HepG2 (cell line): Measurements from ENCODE around the gene GLTPD2. TPM values are rescaled to one million over a fixed set of nuclear protein-coding genes. Genes with fewer than 3 reads are reported as not detected.
A peak's percentile ranks its signal among the peaks of the same experiment; 100 is the strongest.

Experiments used
- ATF1 ChIP-seq: IDR thresholded peaks from 2 replicates; pipeline ENCODE4 v1.6.1; 2016; ENCODE audit warnings: mild to moderate bottlenecking, control low read depth
- BRF2 ChIP-seq: sonication (generic); formaldehyde crosslinking; IDR thresholded peaks from 2 replicates; pipeline ENCODE4 v1.8.1; 2022; ENCODE audit warnings: mild to moderate bottlenecking, missing genetic modification reagents
- DPF2 ChIP-seq: sonication (generic); formaldehyde crosslinking; IDR thresholded peaks from 2 replicates; pipeline ENCODE4 v1.4.0; 2020; ENCODE audit warnings: mild to moderate bottlenecking, low read depth, missing genetic modification reagents, borderline replicate concordance
- ETV6 ChIP-seq: sonication (generic); formaldehyde crosslinking; conservative IDR thresholded peaks from 2 replicates; pipeline ENCODE4 v1.4.0; 2020; ENCODE audit warnings: missing genetic modification reagents
- HMG20B ChIP-seq: conservative IDR thresholded peaks from 2 replicates; pipeline ENCODE4 v1.6.1; 2016; ENCODE audit warnings: missing genetic modification reagents, missing compliant biosample characterization
- IRF9 ChIP-seq: sonication (generic); formaldehyde crosslinking; IDR thresholded peaks from 2 replicates; pipeline ENCODE4 v1.8.0; 2022; ENCODE audit warnings: missing genetic modification reagents, mild to moderate bottlenecking, borderline replicate concordance
- KLF12 ChIP-seq: sonication (generic); formaldehyde crosslinking; IDR thresholded peaks from 2 replicates; pipeline ENCODE4 v1.4.0; 2020; ENCODE audit warnings: missing genetic modification reagents, borderline replicate concordance
- MEIS1 ChIP-seq: sonication (generic); formaldehyde crosslinking; IDR thresholded peaks from 2 replicates; pipeline ENCODE4 v1.9.0; 2021; ENCODE audit warnings: mild to moderate bottlenecking, missing genetic modification reagents, moderate library complexity, borderline replicate concordance
- MLLT10 ChIP-seq: sonication (generic); formaldehyde crosslinking; IDR thresholded peaks from 2 replicates; pipeline ENCODE4 v1.4.0; 2020; ENCODE audit warnings: missing genetic modification reagents
- PPARG ChIP-seq: conservative IDR thresholded peaks from 2 replicates; pipeline ENCODE4 v1.6.1; 2016; ENCODE audit warnings: missing biosample characterization, missing genetic modification reagents
- SIX4 ChIP-seq: sonication (generic); formaldehyde crosslinking; IDR thresholded peaks from 2 replicates; pipeline ENCODE4 v1.4.0; 2020; ENCODE audit warnings: missing genetic modification reagents
- SMAD3 ChIP-seq: sonication (generic); formaldehyde crosslinking; IDR thresholded peaks from 2 replicates; pipeline ENCODE4 v1.4.0; 2020; ENCODE audit warnings: missing genetic modification reagents
- TMF1 ChIP-seq: sonication (generic); formaldehyde crosslinking; IDR thresholded peaks from 2 replicates; pipeline ENCODE4 v1.8.1; 2022; ENCODE audit warnings: low read depth, missing genetic modification reagents
- U2AF1 ChIP-seq: fragments of 200-400 bp; formaldehyde crosslinking; optimal IDR thresholded peaks from 2 replicates; pipeline ENCODE3; 2017; ENCODE audit warnings: mild to moderate bottlenecking, low read depth, low read length
- ZBTB49 ChIP-seq: sonication (generic); formaldehyde crosslinking; IDR thresholded peaks from 2 replicates; pipeline ENCODE4 v1.4.0; 2020; ENCODE audit warnings: missing genetic modification reagents, borderline replicate concordance
- ZBTB8A ChIP-seq: sonication (generic); formaldehyde crosslinking; IDR thresholded peaks from 2 replicates; pipeline ENCODE4 v1.4.0; 2020; ENCODE audit warnings: mild to moderate bottlenecking, low read depth, missing genetic modification reagents, borderline replicate concordance
- ZNF256 ChIP-seq: sonication (generic); formaldehyde crosslinking; conservative IDR thresholded peaks from 2 replicates; pipeline ENCODE4 v1.4.0; 2020; ENCODE audit warnings: missing genetic modification reagents
- ZNF7 ChIP-seq: IDR thresholded peaks from 2 replicates; pipeline ENCODE4 v1.6.1; 2016; ENCODE audit warnings: missing biosample characterization, missing genetic modification reagents
- ZNF703 ChIP-seq: sonication (generic); formaldehyde crosslinking; IDR thresholded peaks from 2 replicates; pipeline ENCODE4 v1.5.1; 2020; ENCODE audit warnings: missing genetic modification reagents, mild to moderate bottlenecking, moderate library complexity, borderline replicate concordance
- ZNF792 ChIP-seq: IDR thresholded peaks from 2 replicates; pipeline ENCODE4 v1.6.1; 2016
- polyA plus RNA-seq, 8 experiments: library from polyadenylated mRNA; depleted of rRNA in 3 of 8; stranded (reverse) in 7 of 8; unstranded in 1 of 8; fragments of >200 nt; fragmentation: Illumina TruSeq in 4 of 8; extraction: Trizol in 4 of 8; gene quantifications; 2 replicates each; pipeline versions ENCODE4 v1.2.1 to v1.2.3, GENCODE V29; 2011 to 2016; ENCODE audit warnings: low read depth in 4 of 8, missing spikeins in 1 of 8, mixed read lengths in 1 of 8; ENCODE audit not compliant: insufficient read depth in 1 of 8
- total RNA-seq, 5 experiments: library from RNA; depleted of rRNA; stranded (reverse); fragments of >200 nt; fragmentation: Illumina TruSeq; extraction: Trizol; gene quantifications; 2 replicates each; pipeline ENCODE4 v1.2.3, GENCODE V29; 2016; ENCODE audit warnings: low read depth in 1 of 5
- TF ChIP-seq, protein P1 (sequence below): sonication (generic); formaldehyde crosslinking; IDR thresholded peaks from 2 replicates; pipeline ENCODE4 v1.8.1; 2023; ENCODE audit warnings: missing genetic modification reagents, mild to moderate bottlenecking, borderline replicate concordance

GLTPD2 gene
- total and polyA plus RNA-seq, 2 of the 13 experiments (the other 11 are each of a cell fraction or from before 2014, with no cell fraction given) = 7.5 to 12.9 TPM

GRCh38 chr17:4788807-4789700, at the start of gene GLTPD2 (continued):
- TF ChIP-seq HMG20B (CRISPR knock-in tag) (0 out of 2 replicates have a peak, but pooled peaks have one; percentile 37), SIX4 (CRISPR knock-in tag) (peak; percentile 54; the same call in 1 of the 2 replicates), ZNF792 (peak; percentile 27; the same call in 1 of the 2 replicates), BRF2 (no peak), MEIS1 (CRISPR knock-in tag) (peak; percentile 24; the same call in 1 of the 2 replicates), MLLT10 (CRISPR knock-in tag) (no peak), KLF12 (CRISPR knock-in tag) (no peak; the same call in 1 of the 2 replicates), ZNF256 (no peak), ZBTB49 (CRISPR knock-in tag) (no peak), ZNF7 (no peak), ATF1 (no peak), ETV6 (peak; percentile 74; the same call in 1 of the 2 replicates), ZBTB8A (no peak; the same call in 1 of the 2 replicates), TMF1 (CRISPR knock-in tag) (no peak), U2AF1 (no peak), ZNF703 (CRISPR knock-in tag) (0 out of 2 replicates have a peak, but pooled peaks have one; percentile 28), SMAD3 (CRISPR knock-in tag) (peak; percentile 86), PPARG (CRISPR knock-in tag) (peak; percentile 97), DPF2 (CRISPR knock-in tag) (no peak), IRF9 (CRISPR knock-in tag) (peak; percentile 63; the same call in 1 of the 2 replicates)
- TF ChIP-seq, protein P1, sequence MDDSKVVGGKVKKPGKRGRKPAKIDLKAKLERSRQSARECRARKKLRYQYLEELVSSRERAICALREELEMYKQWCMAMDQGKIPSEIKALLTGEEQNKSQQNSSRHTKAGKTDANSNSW (CRISPR knock-in tag) = no peak
